ENCODE data around the gene HLA-DPA1.
"Not testable (repeated sequence)": the region's sequence is repeated elsewhere in the genome, so short reads cannot be mapped to it uniquely, and the experiment has no call there.

DNA sequence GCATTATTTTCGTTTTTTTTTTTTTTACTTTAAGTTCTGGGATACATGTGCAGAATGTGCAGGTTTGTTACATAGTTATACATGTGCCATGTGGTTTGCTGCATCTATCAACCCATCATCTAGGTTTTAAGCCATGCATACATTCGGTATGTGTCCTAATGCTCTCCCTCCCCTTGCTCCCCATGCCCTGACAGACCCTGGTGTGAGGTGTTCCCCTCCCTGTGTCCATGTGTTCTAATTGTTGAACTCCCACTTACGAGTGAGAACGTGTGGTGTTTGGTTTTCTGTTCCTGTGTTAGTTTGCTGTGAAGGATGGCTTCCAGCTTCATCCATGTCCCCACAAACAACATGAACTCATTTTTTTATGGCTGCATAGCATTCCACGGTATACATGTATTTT, 10.0 kb downstream of the HLA-DPA1 start:
- not testable (repeated sequence) for TF ChIP-seq ATF7 (IDR thresholded peaks at IDR 0.05; ENCODE audit: low read depth); TCF12 (IDR thresholded peaks at IDR 0.05; ENCODE audit: low read depth, low read length); GABPA (IDR thresholded peaks at IDR 0.05; ENCODE audit: low read depth); EED (IDR thresholded peaks at IDR 0.05; ENCODE audit: low read depth); CTCF (IDR thresholded peaks at IDR 0.05 in 2 of 3, conservative IDR thresholded peaks at IDR 0.05 in 1 of 3; ENCODE audit: control insufficient read depth in 2 of 3, extremely low read depth in 1 of 3, insufficient read depth in 1 of 3, low read depth in 3 of 3, low read length in 3 of 3); FOS (IDR thresholded peaks at IDR 0.05; ENCODE audit: borderline replicate concordance, extremely low read depth, insufficient read length); PBX3 (IDR thresholded peaks at IDR 0.05; ENCODE audit: insufficient replicate concordance, low read depth, low read length); POLR2AphosphoS5 (IDR thresholded peaks at IDR 0.05; ENCODE audit: low read length)

Measured in GM12878 (cell line).